Common myeloid progenitor, CD34-positive (primary cell): ENCODE results near the gene KIF7.

ENCODE experiments used
- CTCF ChIA-PET: fragments of 350-600 bp; sonication (Branson Sonifier 250); formaldehyde crosslinking; loops from one replicate; lab custom pipeline; 2021; ENCODE audit warnings: antibody characterized with exemption; lab: Charles Lee
- POLR2A ChIA-PET: fragments of 350-600 bp; sonication (Branson Sonifier 250); formaldehyde crosslinking; loops from one replicate; lab custom pipeline; 2021; ENCODE audit warnings: antibody characterized with exemption; lab: Charles Lee
- DNase-seq, 3 donors: peaks; one replicate each; pipeline versions ENCODE4 v3.0.0 to v3.0.0-alpha.2; 2013
- H3K27ac ChIP-seq, 2 experiments: 1 replicate in 1 of 2; 2 replicates in 1 of 2; pipeline ENCODE4 v1.7.0; 2013; ENCODE audit warnings: inconsistent platforms in 2 of 2, low read length in 2 of 2, mild to moderate bottlenecking in 2 of 2, low read depth in 1 of 2, moderate library complexity in 1 of 2; ENCODE audit not compliant: severe bottlenecking in 2 of 2, insufficient read depth in 1 of 2, poor library complexity in 1 of 2
- H3K27me3 ChIP-seq, 5 experiments: replicated peaks in 2 of 5; 1 replicate in 3 of 5; 2 replicates in 2 of 5; pipeline versions ENCODE4 v1.6.1 to v1.7.0; 2013; ENCODE audit warnings: low read length in 4 of 5, mild to moderate bottlenecking in 2 of 5, moderate library complexity in 2 of 5, inconsistent platforms in 1 of 5; ENCODE audit not compliant: insufficient read depth in 5 of 5, control insufficient read depth in 4 of 5
- H3K36me3 ChIP-seq, 4 experiments: 1 replicate in 2 of 4; 2 replicates in 2 of 4; pipeline versions ENCODE4 v1.6.1 to v1.7.0; 2013; ENCODE audit warnings: low read length in 3 of 4, control low read depth in 1 of 4, mild to moderate bottlenecking in 1 of 4; ENCODE audit not compliant: control insufficient read depth in 4 of 4, insufficient read depth in 4 of 4
- H3K4me1 ChIP-seq, 4 experiments: 1 replicate in 3 of 4; 2 replicates in 1 of 4; pipeline versions ENCODE4 v1.6.1 to v1.7.1; 2013; ENCODE audit warnings: low read length in 3 of 4, mild to moderate bottlenecking in 3 of 4, control low read depth in 1 of 4, inconsistent platforms in 1 of 4, moderate library complexity in 1 of 4; ENCODE audit not compliant: control insufficient read depth in 4 of 4, insufficient read depth in 4 of 4; ENCODE audit errors: control extremely low read depth in 1 of 4
- H3K4me3 ChIP-seq, 7 experiments: 1 replicate in 4 of 7; 2 replicates in 3 of 7; pipeline versions ENCODE4 v1.5.1 to v1.7.0; 2013; ENCODE audit warnings: mild to moderate bottlenecking in 7 of 7, low read length in 6 of 7, moderate library complexity in 6 of 7, inconsistent platforms in 2 of 7, low read depth in 2 of 7, control low read depth in 1 of 7; ENCODE audit not compliant: insufficient read depth in 4 of 7, control insufficient read depth in 1 of 7; ENCODE audit errors: extremely low read depth in 1 of 7
- H3K9me3 ChIP-seq, 5 experiments: 1 replicate in 4 of 5; 2 replicates in 1 of 5; pipeline versions ENCODE4 v1.6.1 to v1.7.1; 2013; ENCODE audit warnings: low read length in 4 of 5, mild to moderate bottlenecking in 2 of 5, inconsistent platforms in 1 of 5, low read depth in 1 of 5, moderate library complexity in 1 of 5; ENCODE audit not compliant: control insufficient read depth in 4 of 5, insufficient read depth in 2 of 5; ENCODE audit errors: control extremely low read depth in 1 of 5
- WGBS: methylation state at CpG from one replicate; pipeline ENCODE4 v1.1.5; 2013; ENCODE audit not compliant: insufficient coverage; 5-methylcytosine and 5-hydroxymethylcytosine counted together

The KIF7 gene

DNA sequence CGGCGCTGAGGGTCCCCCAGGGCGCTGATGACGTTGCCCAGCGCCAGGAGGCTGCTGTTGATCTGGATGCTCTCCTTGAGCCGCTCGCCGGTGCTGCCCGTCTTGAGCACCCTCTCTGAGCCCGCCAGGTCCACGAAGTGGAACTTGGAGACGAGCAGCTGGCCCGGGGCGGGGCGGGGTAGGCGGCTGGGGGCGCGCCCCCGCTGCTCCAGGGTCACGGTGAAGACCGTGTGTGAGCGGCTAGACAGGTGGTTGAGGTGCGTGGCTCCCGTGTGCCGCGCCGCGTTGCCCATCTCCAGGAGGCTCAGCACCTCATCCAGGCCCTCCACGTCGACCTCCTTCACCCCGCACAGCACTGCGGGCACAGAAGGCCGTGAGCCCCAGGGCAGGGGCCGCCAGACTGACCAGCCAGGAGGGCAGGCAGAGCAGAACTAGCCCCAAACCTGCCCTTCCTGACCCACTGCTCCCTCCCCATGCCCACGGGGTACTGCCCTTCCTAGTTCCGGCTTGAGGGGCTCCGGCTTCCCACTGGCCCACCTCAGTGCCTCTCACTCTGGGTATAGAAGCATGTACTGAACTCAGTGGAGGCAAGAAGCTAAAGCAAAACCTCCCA is 6.1 kb downstream of the KIF7 start:
- POLR2A ChIA-PET: no interaction called here
- H3K27ac ChIP-seq: no peak overlapping the region
- H3K36me3 ChIP-seq: peaks cover 0 to 37% (median 13%) of the 10 kb centered on the region in 4 experiments
- peaks cover 0 to 2% (median under 1%) of the 10 kb centered on the region in 4 experiments for H3K4me1 ChIP-seq
- CTCF ChIA-PET: interaction anchor here (1.3 to 2.3 kb wide), 2 partner anchors 9 to 24 kb away, joined by 3 to 10 read pairs; no protein-coding TSS in a partner anchor
- WGBS: 97% methylated on average over 34 of the region's 37 CpGs
- DNase-seq: no peak
- H3K4me3 ChIP-seq: no peak overlapping the region
- H3K27me3 ChIP-seq: no peaks in the 10 kb centered on the region
- no peaks in the 10 kb centered on the region for H3K9me3 ChIP-seq

- Histone ChIP-seq H3K27me3 (no peaks in the 10 kb centered on the region), H3K9me3 (no peaks in the 10 kb centered on the region), H3K4me1 (peaks cover 0 to 2% (median 0%) of the 10 kb centered on the region in 4 experiments), H3K36me3 (peaks cover 0 to 37% (median 13%) of the 10 kb centered on the region in 4 experiments), H3K4me3 (no peak overlapping the region), H3K27ac (no peak overlapping the region)
- no peak for DNase-seq
- POLR2A ChIA-PET: no interaction called here
- CTCF ChIA-PET: interaction anchor here (0.6 to 2.6 kb wide), 7 partner anchors 10 to 391 kb away, joined by 3 to 19 read pairs (median 3); no protein-coding TSS in a partner anchor
- WGBS: 97% methylated on average over 77 of the region's 102 CpGs
Measured at GRCh38 chr15:89648106-89649012, 6.9 kb downstream of the KIF7 start.

DNA sequence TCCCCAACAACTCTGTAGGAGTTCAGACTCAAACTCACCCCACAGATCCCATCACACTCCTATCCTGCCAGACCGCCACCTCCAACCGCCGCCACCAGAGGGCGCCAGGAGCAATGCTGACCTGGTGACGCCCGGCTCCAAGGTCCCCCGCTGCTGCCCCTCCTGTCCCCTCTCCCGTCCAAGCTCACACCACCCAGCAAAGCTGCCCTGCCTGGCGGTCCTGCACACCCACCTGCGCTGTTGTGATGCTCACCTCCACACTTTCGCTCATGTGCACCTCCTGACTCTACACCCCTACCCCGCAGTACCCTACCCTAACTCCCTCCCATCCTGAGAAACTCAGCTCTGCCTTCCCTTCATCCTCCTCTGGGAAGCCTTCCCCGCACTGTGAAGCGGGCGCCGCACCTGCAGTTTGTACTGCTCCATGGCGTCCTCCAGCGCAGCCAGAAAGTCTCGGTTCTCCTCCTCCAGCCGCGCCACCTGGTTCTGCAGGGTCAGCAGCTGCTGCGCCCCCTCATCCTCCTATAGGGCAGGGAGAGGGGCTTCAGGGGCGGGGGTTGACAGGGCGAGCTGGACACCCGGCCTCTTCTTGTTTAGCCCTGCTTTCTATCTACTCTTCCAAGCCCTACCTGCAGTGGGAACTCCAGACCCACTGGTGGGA is 7.9 kb downstream of the KIF7 start:
- CTCF ChIA-PET: interaction anchor here (1.1 to 2.6 kb wide), 6 partner anchors 11 to 121 kb away, joined by 3 to 19 read pairs (median 6); no protein-coding TSS in a partner anchor
- no peaks in the 10 kb centered on the region for H3K27me3 ChIP-seq
- H3K4me3 ChIP-seq: no peak overlapping the region
- peaks cover 0 to 2% (median 0%) of the 10 kb centered on the region in 4 experiments for H3K4me1 ChIP-seq
- WGBS: 46% methylated on average over 15 of the region's 25 CpGs
- peaks cover 0 to 36% (median 13%) of the 10 kb centered on the region in 4 experiments for H3K36me3 ChIP-seq
- H3K9me3 ChIP-seq: no peaks in the 10 kb centered on the region
- DNase-seq: peak; percentile 49 to 64 (median 58)
- POLR2A ChIA-PET: no interaction called here
- H3K27ac ChIP-seq: no peak overlapping the region

DNA sequence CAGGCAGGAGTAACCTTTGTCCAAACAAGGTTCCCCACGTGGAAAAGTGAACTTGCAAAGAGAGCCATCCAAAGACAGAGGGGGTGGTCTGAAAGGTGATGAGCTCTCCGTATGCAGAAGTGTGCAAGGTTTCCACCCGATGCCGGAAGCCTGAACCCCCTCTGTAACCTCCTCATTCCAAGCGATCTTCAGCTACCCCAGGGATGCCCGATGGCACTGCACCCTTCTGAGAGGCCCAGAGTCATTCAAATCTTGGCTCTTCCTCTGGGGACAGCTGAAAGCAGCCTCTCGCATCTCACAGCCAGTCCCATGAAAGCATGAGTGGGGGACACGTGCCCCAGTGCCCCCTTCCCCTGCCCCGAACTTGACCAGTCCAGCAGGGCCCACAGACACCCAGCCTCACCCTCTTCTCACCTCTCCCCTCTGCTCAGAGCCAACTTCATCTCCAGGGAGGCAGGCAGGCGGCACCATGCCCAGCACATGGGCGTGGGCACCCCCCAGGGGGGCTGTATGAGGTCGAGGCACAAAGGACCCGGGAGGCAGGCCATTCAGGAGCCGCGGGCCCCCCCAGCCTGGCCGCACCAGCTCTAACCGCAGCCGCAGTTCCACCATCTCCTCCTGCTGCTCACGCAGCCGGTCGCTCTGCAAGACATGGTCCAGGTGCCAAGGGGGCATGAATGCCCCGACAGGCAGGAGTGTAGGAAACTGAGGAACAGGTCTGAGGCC is 8.7 kb downstream of the KIF7 start:
- Histone ChIP-seq H3K4me1 (peaks cover 0 to 2% (median 0%) of the 10 kb centered on the region in 4 experiments), H3K27ac (no peak overlapping the region), H3K9me3 (no peaks in the 10 kb centered on the region), H3K27me3 (no peaks in the 10 kb centered on the region), H3K36me3 (peaks cover 0 to 39% (median 12%) of the 10 kb centered on the region in 4 experiments), H3K4me3 (no peak overlapping the region)
- ChIA-PET POLR2A (no interaction called here), CTCF (interaction anchor here (0.7 to 2.6 kb wide), 10 partner anchors 12 to 97 kb away, joined by 3 to 19 read pairs (median 4); no protein-coding TSS in a partner anchor)
- WGBS: 92% methylated on average over 19 of the region's 22 CpGs
- DNase-seq: no peak

DNA sequence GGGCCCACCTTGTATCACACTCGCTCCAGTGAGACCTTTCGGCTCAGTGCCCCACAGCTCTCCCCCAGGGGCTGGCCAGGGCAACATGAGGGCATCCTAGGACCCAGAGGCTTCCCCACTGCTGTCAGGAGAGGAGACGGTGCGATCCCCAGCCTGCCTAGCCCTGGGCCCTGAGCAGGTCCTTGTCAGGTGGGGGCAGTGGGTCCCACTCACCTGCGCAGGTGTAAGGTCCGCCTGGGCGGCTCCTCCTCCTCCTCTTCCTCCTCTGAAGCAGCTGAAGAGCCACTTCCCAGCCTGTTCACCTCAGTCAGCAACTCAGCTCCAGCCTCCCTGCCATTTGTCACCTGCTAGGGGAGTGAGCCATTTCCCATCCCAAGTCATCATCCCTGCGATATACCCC is 9.6 kb downstream of the KIF7 start:
- WGBS: 93% methylated on average over 5 of the region's 8 CpGs
- Histone ChIP-seq H3K4me3 (no peak overlapping the region), H3K36me3 (peaks cover 0 to 44% (median 11%) of the 10 kb centered on the region in 4 experiments), H3K4me1 (peaks cover 0 to 2% (median 0%) of the 10 kb centered on the region in 4 experiments), H3K27me3 (no peaks in the 10 kb centered on the region), H3K27ac (no peak overlapping the region), H3K9me3 (no peaks in the 10 kb centered on the region)
- no peak for DNase-seq
- ChIA-PET POLR2A (no interaction called here), CTCF (interaction anchor here (0.7 to 2.6 kb wide), 7 partner anchors 13 to 243 kb away, joined by 3 to 19 read pairs (median 3); no protein-coding TSS in a partner anchor)

GRCh38 chr15:89642106-89642505 is 13.2 kb downstream of the KIF7 start:
- Histone ChIP-seq H3K4me3 (no peak overlapping the region), H3K27me3 (no peaks in the 10 kb centered on the region), H3K9me3 (no peaks in the 10 kb centered on the region), H3K4me1 (no peaks in the 10 kb centered on the region), H3K27ac (no peak overlapping the region), H3K36me3 (peaks cover 2 to 26% (median 10%) of the 10 kb centered on the region in 4 experiments)
- ChIA-PET POLR2A (no interaction called here), CTCF (no interaction called here)
- WGBS: 97% methylated on average over 16 of the region's 16 CpGs
- no peak for DNase-seq
